Caki2 (cell line): Measurements from ENCODE around the gene GNPAT. TPM values are rescaled to one million over a fixed set of nuclear protein-coding genes. Genes with fewer than 3 reads are reported as not detected.

Source experiments
- total RNA-seq: library from RNA; depleted of rRNA; stranded (reverse); fragments of >200 nt; shearing (Covaris generic); gene quantifications from 2 replicates; pipeline ENCODE4 v1.2.3, GENCODE V29; 2014; ENCODE audit warnings: low replicate concordance; rRNA removed

GNPAT gene
- total RNA-seq, 1 experiment from 2014 or later, result 59.4 TPM

Other genes with a start within 250 kb of the GNPAT start
- 8.8 and 9.7 TPM in 2 replicates for gene FAM89A, start 201.0 kb upstream of the GNPAT start, total RNA-seq
- 1.3 TPM in 1 of 2 replicates, not detected in the other for gene TRIM67, start 79.2 kb upstream of the GNPAT start, total RNA-seq
- 7.7 and 9.9 TPM in 2 replicates for gene EXOC8, start 96.6 kb downstream of the GNPAT start, total RNA-seq
- gene SPRTN, start 97.1 kb downstream of the GNPAT start, total RNA-seq, result 2.4 and 4.0 TPM in 2 replicates
- gene EGLN1, start 181.1 kb downstream of the GNPAT start, total RNA-seq, result 54.6 and 64.3 TPM in 2 replicates